DND-41 (cell line): ENCODE measurements around the gene SETBP1.

Source experiments
- ATAC-seq: fragments of 200-7000 bp; cut with Tn5 transposase; 3 replicates; pipeline ENCODE4 v1.9.1; 2021; ENCODE audit warnings: low read depth; ENCODE audit not compliant: insufficient read depth
- DNase-seq: peaks from one replicate; pipeline ENCODE4 v3.0.0-alpha.2; 2020
- H2AFZ ChIP-seq: 2 replicates; pipeline ENCODE4 v1.6.0; 2012; ENCODE audit warnings: low read depth, low read length
- H3K27ac ChIP-seq: 2 replicates; pipeline ENCODE4 v1.5.1; 2012; ENCODE audit warnings: low read length, inconsistent platforms
- H3K27me3 ChIP-seq: fragments of 200-600 bp; sonication (generic); 2 replicates; pipeline ENCODE4 v1.6.0; 2012; ENCODE audit warnings: low read length, mild to moderate bottlenecking, inconsistent platforms; ENCODE audit not compliant: insufficient read depth, poor library complexity
- H3K36me3 ChIP-seq: 2 replicates; pipeline ENCODE4 v1.5.1; 2012; ENCODE audit warnings: low read length, inconsistent platforms; ENCODE audit not compliant: insufficient read depth
- H3K4me1 ChIP-seq: 2 replicates; pipeline ENCODE4 v1.5.1; 2012; ENCODE audit warnings: mild to moderate bottlenecking, low read length; ENCODE audit not compliant: insufficient read depth
- H3K4me2 ChIP-seq: 2 replicates; pipeline ENCODE4 v1.6.0; 2012; ENCODE audit warnings: mild to moderate bottlenecking, moderate library complexity, low read length, inconsistent platforms; ENCODE audit not compliant: insufficient read depth
- H3K4me3 ChIP-seq, 2 experiments: fragments of 200-600 bp in 1 of 2; shearing (Covaris generic) in 1 of 2; 2 replicates each; pipeline ENCODE4 v1.5.1; 2012 to 2016; ENCODE audit warnings: inconsistent platforms in 2 of 2, low read length in 2 of 2, mild to moderate bottlenecking in 2 of 2, low read depth in 1 of 2, moderate library complexity in 1 of 2
- H3K79me2 ChIP-seq: 2 replicates; pipeline ENCODE4 v1.6.0; 2012; ENCODE audit warnings: low read length, inconsistent platforms; ENCODE audit not compliant: insufficient read depth
- H3K9ac ChIP-seq: 2 replicates; pipeline ENCODE4 v1.6.0; 2012; ENCODE audit warnings: low read depth, mild to moderate bottlenecking, inconsistent platforms, low read length, moderate library complexity
- H3K9me3 ChIP-seq: 2 replicates; pipeline ENCODE4 v1.5.1; 2012; ENCODE audit warnings: low read length, moderate library complexity, mild to moderate bottlenecking, inconsistent platforms; ENCODE audit not compliant: insufficient read depth, severe bottlenecking
- H4K20me1 ChIP-seq: 2 replicates; pipeline ENCODE4 v1.6.0; 2012; ENCODE audit warnings: low read length; ENCODE audit not compliant: insufficient read depth
- CTCF ChIP-seq: IDR thresholded peaks from 2 replicates; pipeline ENCODE4 v1.5.1; 2012; ENCODE audit warnings: borderline replicate concordance, low read length, moderate library complexity, mild to moderate bottlenecking; ENCODE audit not compliant: poor library complexity, severe bottlenecking; ENCODE audit errors: extremely low read depth
- EZH2 ChIP-seq: IDR thresholded peaks from 3 replicates; pipeline ENCODE4 v1.6.1; 2012; ENCODE audit warnings: borderline replicate concordance, low read depth, mild to moderate bottlenecking, moderate library complexity, low read length, inconsistent platforms; ENCODE audit not compliant: severe bottlenecking

Gene SETBP1

GRCh38 chr18:45046228-45046627 lies 365.5 kb downstream of the SETBP1 start:
- H3K4me2 ChIP-seq = no peak overlapping the region
- no peak overlapping the region for H3K27ac ChIP-seq
- H3K9ac ChIP-seq = no peak overlapping the region
- no peak for ATAC-seq
- DNase-seq = no peak
- no peak overlapping the region for H3K4me3 ChIP-seq
- no peaks in the 10 kb centered on the region for H4K20me1 ChIP-seq
- H3K9me3 ChIP-seq = no peaks in the 10 kb centered on the region
- no peak overlapping the region for H2AFZ ChIP-seq
- H3K27me3 ChIP-seq = no peaks in the 10 kb centered on the region
- H3K4me1 ChIP-seq = no peaks in the 10 kb centered on the region
- no peaks in the 10 kb centered on the region for H3K36me3 ChIP-seq
- TF ChIP-seq CTCF = no peak
- no peak for TF ChIP-seq EZH2
- no peaks in the 10 kb centered on the region for H3K79me2 ChIP-seq

GRCh38 chr18:45046961-45047360 lies 366.3 kb downstream of the SETBP1 start:
- Histone ChIP-seq H3K9ac (no peak overlapping the region), H3K79me2 (no peaks in the 10 kb centered on the region), H3K36me3 (no peaks in the 10 kb centered on the region), H3K4me3 (no peak overlapping the region), H3K4me1 (no peaks in the 10 kb centered on the region), H4K20me1 (no peaks in the 10 kb centered on the region), H2AFZ (no peak overlapping the region), H3K27me3 (no peaks in the 10 kb centered on the region), H3K4me2 (no peak overlapping the region), H3K9me3 (no peaks in the 10 kb centered on the region), H3K27ac (no peak overlapping the region)
- TF ChIP-seq EZH2 (no peak), CTCF (no peak)
- DNase-seq = no peak
- no peak for ATAC-seq

DNA sequence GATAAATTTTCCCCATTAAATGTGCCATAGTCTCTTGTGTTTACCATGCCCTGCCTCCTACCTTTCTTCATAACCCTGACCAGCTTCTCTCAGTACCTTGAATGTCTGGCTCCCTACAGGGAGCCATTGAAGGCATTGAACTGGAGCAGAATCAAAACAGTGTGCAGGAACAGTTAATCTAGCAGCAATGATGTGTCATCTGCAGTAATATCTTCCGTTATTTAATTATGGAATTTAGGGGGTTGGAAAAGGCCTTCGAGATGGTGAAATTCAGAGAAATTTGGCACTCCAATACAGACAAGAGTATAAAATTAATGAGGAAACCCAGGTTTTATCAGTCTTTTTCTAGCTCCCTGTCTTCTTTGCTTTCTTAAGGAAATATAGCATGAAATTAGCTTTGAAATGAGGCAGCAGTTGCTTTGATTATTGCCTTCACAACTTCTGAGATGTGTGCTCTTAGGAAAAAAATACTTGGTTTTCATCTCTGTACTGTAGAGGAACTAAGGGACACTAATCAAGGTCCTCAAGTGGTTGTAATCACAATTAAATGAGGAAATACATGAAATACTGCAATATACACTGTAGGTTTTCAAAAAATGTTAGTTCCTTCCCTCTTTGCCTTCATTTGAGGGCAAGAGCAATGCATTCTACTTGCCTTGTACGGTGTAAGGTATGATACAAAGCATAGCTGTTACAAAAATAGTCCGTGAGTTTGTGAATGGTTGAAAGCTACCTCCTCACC lies 369.1 kb downstream of the SETBP1 start:
- no peak for TF ChIP-seq CTCF
- TF ChIP-seq EZH2 = no peak
- no peaks in the 10 kb centered on the region for H3K36me3 ChIP-seq
- no peaks in the 10 kb centered on the region for H3K27me3 ChIP-seq
- no peaks in the 10 kb centered on the region for H3K4me1 ChIP-seq
- no peak overlapping the region for H2AFZ ChIP-seq
- H4K20me1 ChIP-seq = no peaks in the 10 kb centered on the region
- no peaks in the 10 kb centered on the region for H3K9me3 ChIP-seq
- H3K4me3 ChIP-seq = no peak overlapping the region
- H3K79me2 ChIP-seq = no peaks in the 10 kb centered on the region
- no peak for DNase-seq
- ATAC-seq = no peak
- H3K9ac ChIP-seq = no peak overlapping the region
- H3K27ac ChIP-seq = no peak overlapping the region
- no peak overlapping the region for H3K4me2 ChIP-seq
